Smooth muscle cell of the brain vasculature (primary cell): ENCODE data around the gene CHGA.

Experiments used
- DNase-seq: peaks from one replicate; pipeline ENCODE4 v3.0.0-alpha.2; 2012; ENCODE audit warnings: low read depth, low spot score

CHGA gene

GRCh38 chr14:92944976-92945375 is 22.0 kb downstream of the CHGA start:
- no peak for DNase-seq

- DNase-seq, result no peak
These were observed 22.6 kb downstream of the CHGA start for GRCh38 chr14:92945544-92945943.

- DNase-seq, result peak; percentile 13
These were observed 23.3 kb downstream of the CHGA start for GRCh38 chr14:92945959-92946846.

GRCh38 chr14:92946847-92947545 is 24.0 kb downstream of the CHGA start:
- no peak for DNase-seq

- DNase-seq, result no peak
These were observed 25.7 kb downstream of the CHGA start for GRCh38 chr14:92948647-92949046.

GRCh38 chr14:92949496-92950192 is 26.7 kb downstream of the CHGA start:
- no peak for DNase-seq

- no peak for DNase-seq
These were observed 27.2 kb downstream of the CHGA start for GRCh38 chr14:92950193-92950540.

GRCh38 chr14:92950773-92951172 is 27.8 kb downstream of the CHGA start:
- no peak for DNase-seq

- DNase-seq, result no peak
These were observed 28.3 kb downstream of the CHGA start for GRCh38 chr14:92951261-92951660.

- peak; percentile 24 for DNase-seq
These were observed 29.0 kb downstream of the CHGA start for GRCh38 chr14:92951912-92952471.

- DNase-seq, result no peak
These were observed 29.7 kb downstream of the CHGA start for GRCh38 chr14:92952481-92953298.

- DNase-seq, result no peak
These were observed 30.6 kb downstream of the CHGA start for GRCh38 chr14:92953526-92953925.

- DNase-seq, result no peak
These were observed 32.0 kb downstream of the CHGA start for GRCh38 chr14:92954933-92955332.

GRCh38 chr14:92955381-92955780 is 32.4 kb downstream of the CHGA start:
- DNase-seq, result no peak

GRCh38 chr14:92956961-92957360 is 34.0 kb downstream of the CHGA start:
- DNase-seq, result no peak

- no peak for DNase-seq
These were observed 35.6 kb downstream of the CHGA start for GRCh38 chr14:92958373-92959188.

- no peak for DNase-seq
These were observed 36.2 kb downstream of the CHGA start for GRCh38 chr14:92959189-92959531.

GRCh38 chr14:92959761-92960680 is 37.1 kb downstream of the CHGA start:
- no peak for DNase-seq
